SK-N-SH treated with all-trans-retinoic acid at 6 μM for 48 hours (cell line): ENCODE data around the gene FOXK1.

Experiments used
- BACH2 ChIP-seq: fragments of 250-450 bp; sonication (Bioruptor Pico); IDR thresholded peaks from 2 replicates; pipeline ENCODE4 v1.9.0; 2021; ENCODE audit warnings: mild to moderate bottlenecking, borderline replicate concordance
- CREB5 ChIP-seq: fragments of 250-450 bp; sonication (Bioruptor Pico); IDR thresholded peaks from 2 replicates; pipeline ENCODE4 v1.5.1; 2020; ENCODE audit warnings: low read depth, mild to moderate bottlenecking, moderate library complexity
- CSDC2 ChIP-seq: fragments of 250-450 bp; sonication (Bioruptor Pico); IDR thresholded peaks from 2 replicates; pipeline ENCODE4 v1.5.0; 2020; ENCODE audit warnings: mild to moderate bottlenecking, moderate library complexity
- ESRRG ChIP-seq: fragments of 250-450 bp; sonication (Bioruptor Pico); IDR thresholded peaks from 2 replicates; pipeline ENCODE4 v1.6.1; 2021; ENCODE audit warnings: mild to moderate bottlenecking
- ISL1 ChIP-seq: fragments of 250-450 bp; sonication (Bioruptor Pico); IDR thresholded peaks from 2 replicates; pipeline ENCODE4 v2.1.2; 2022; ENCODE audit warnings: mild to moderate bottlenecking, moderate library complexity
- PATZ1 ChIP-seq: fragments of 250-450 bp; sonication (Bioruptor Pico); IDR thresholded peaks from 2 replicates; pipeline ENCODE4 v1.8.0; 2020; ENCODE audit warnings: mild to moderate bottlenecking, moderate library complexity, borderline replicate concordance
- PPARA ChIP-seq: fragments of 250-450 bp; sonication (Bioruptor Pico); IDR thresholded peaks from 2 replicates; pipeline ENCODE4 v1.5.0; 2020; ENCODE audit warnings: mild to moderate bottlenecking, borderline replicate concordance
- RARB ChIP-seq: fragments of 250-450 bp; sonication (Bioruptor Pico); IDR thresholded peaks from 2 replicates; pipeline ENCODE4 v1.8.0; 2021; ENCODE audit warnings: mild to moderate bottlenecking, moderate library complexity
- SNAI2 ChIP-seq: fragments of 250-450 bp; sonication (Bioruptor Pico); IDR thresholded peaks from 2 replicates; pipeline ENCODE4 v1.5.0; 2020; ENCODE audit warnings: mild to moderate bottlenecking, moderate library complexity
- ZFP3 ChIP-seq: fragments of 250-450 bp; sonication (Bioruptor Pico); IDR thresholded peaks from 2 replicates; pipeline ENCODE4 v1.5.0; 2020; ENCODE audit warnings: mild to moderate bottlenecking, moderate library complexity
- ZFP30 ChIP-seq: fragments of 450-650 bp; formaldehyde crosslinking; IDR thresholded peaks from 2 replicates; pipeline ENCODE4 v1.5.0; 2022; ENCODE audit warnings: mild to moderate bottlenecking, moderate library complexity
- ZNF70 ChIP-seq: fragments of 450-650 bp; formaldehyde crosslinking; IDR thresholded peaks from 2 replicates; pipeline ENCODE4 v1.5.0; 2020; ENCODE audit warnings: mild to moderate bottlenecking, moderate library complexity

DNA sequence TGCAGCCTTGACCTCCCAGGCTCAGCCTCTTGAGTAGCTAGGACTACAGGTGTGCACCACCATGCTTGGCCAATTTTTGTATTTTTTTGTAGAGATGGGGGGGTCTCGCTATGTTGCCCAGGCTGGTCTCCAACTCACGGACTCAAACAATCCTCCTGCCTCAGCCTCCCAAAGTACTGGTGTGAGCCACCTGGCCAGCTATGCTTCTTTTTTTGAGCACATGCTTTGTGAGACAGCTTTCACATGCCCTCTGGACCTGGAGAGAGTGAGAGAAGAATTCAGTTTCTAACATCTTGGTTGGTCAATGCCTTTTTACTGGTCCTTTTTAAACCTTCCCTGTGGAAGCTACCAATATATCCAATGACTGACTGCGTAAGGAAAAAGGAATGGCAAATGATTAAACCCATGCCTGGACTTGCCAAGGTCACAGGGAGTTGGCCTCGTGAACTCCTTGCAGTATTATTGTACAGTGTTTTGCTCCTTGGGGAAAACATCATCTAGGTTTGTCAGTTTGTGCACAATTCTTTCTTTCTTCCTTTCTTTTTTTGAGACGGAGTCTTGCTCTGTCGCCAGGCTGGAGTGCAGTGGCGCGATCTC lies 6.2 kb upstream of the FOXK1 start:
- no peak for TF ChIP-seq PATZ1 (CRISPR knock-in tag)
- no peak for TF ChIP-seq SNAI2 (CRISPR knock-in tag)
- no peak for TF ChIP-seq CSDC2 (CRISPR knock-in tag)
- TF ChIP-seq ESRRG (CRISPR knock-in tag), result no peak
- TF ChIP-seq ZNF70 (CRISPR knock-in tag), result no peak
- TF ChIP-seq ISL1 (CRISPR knock-in tag), result no peak
- no peak for TF ChIP-seq ZFP30 (CRISPR knock-in tag)
- no peak for TF ChIP-seq ZFP3 (CRISPR knock-in tag)
- no peak for TF ChIP-seq CREB5 (CRISPR knock-in tag)
- TF ChIP-seq PPARA (CRISPR knock-in tag), result no peak
- TF ChIP-seq RARB (CRISPR knock-in tag), result no peak
- no peak for TF ChIP-seq BACH2 (CRISPR knock-in tag)
